BJ (cell line): Measurements from ENCODE around the gene KCTD17. TPM values are rescaled to one million over a fixed set of nuclear protein-coding genes. Genes with fewer than 3 reads are reported as not detected.

Experiments
- CTCF ChIA-PET: fragments of 350-600 bp; formaldehyde crosslinking; extraction: SDS; loops from one replicate; lab custom pipeline; 2021; ENCODE audit warnings: antibody characterized with exemption, inconsistent platforms; lab: Yijun Ruan, JAX
- POLR2A ChIA-PET: fragments of 300-600 bp; sonication (Branson Sonifier 250); formaldehyde crosslinking; extraction: SDS; loops from one replicate; lab custom pipeline; 2021; ENCODE audit warnings: antibody characterized with exemption; lab: Charles Lee
- DNase-seq: peaks from one replicate; pipeline ENCODE4 v3.0.0-alpha.2; 2011; ENCODE audit warnings: low read depth
- H3K27me3 ChIP-seq: 2 replicates; pipeline ENCODE4 v1.6.0; 2011; ENCODE audit warnings: low read length; ENCODE audit not compliant: control insufficient read depth, insufficient read depth
- H3K36me3 ChIP-seq: 2 replicates; pipeline ENCODE4 v1.5.1; 2011; ENCODE audit warnings: low read length; ENCODE audit not compliant: control insufficient read depth, insufficient read depth
- H3K4me3 ChIP-seq: 2 replicates; pipeline ENCODE4 v1.5.1; 2011; ENCODE audit warnings: low read depth, mild to moderate bottlenecking, control low read depth, low read length
- CTCF ChIP-seq: IDR thresholded peaks from 2 replicates; pipeline ENCODE4 v1.5.1; 2011; ENCODE audit warnings: low read depth, mild to moderate bottlenecking, control low read depth, inconsistent platforms, low read length, moderate library complexity; ENCODE audit not compliant: insufficient read depth
- polyA plus RNA-seq: library from polyadenylated mRNA; depleted of rRNA; stranded (reverse); fragments of >200 nt; gene quantifications from 2 replicates; pipeline ENCODE4 v1.2.3, GENCODE V29; 2011; rRNA removed
- small RNA-seq: library from RNA; depleted of rRNA; stranded (forward); fragments of <200 nt; gene quantifications from one replicate; pipeline ENCODE3, GENCODE V24; 2012; ENCODE audit warnings: low replicate concordance, low read depth; ENCODE audit not compliant: insufficient read length

Gene KCTD17
- polyA plus RNA-seq, 1 experiment = 36.3 TPM

- Histone ChIP-seq H3K36me3 (no peaks in the 10 kb centered on the region), H3K4me3 (no peak overlapping the region), H3K27me3 (peaks cover 12% of the 10 kb centered on the region)
- POLR2A ChIA-PET = no interaction called here
- TF ChIP-seq CTCF = no peak
- CTCF ChIA-PET = no interaction called here
- no peak for DNase-seq
Measured at GRCh38 chr22:37112084-37112728, 60.7 kb downstream of the KCTD17 start.

Small RNAs within 50 kb of the gene (small RNA-seq; reads per million reads assigned to genes)
- gene RF00019 = not detected

Other genes with a start within 250 kb of the KCTD17 start
- gene PVALB, start 234.7 kb upstream of the KCTD17 start, polyA plus RNA-seq = not detected in 2 replicates
- not detected in 2 replicates for gene NCF4, start 190.7 kb upstream of the KCTD17 start, polyA plus RNA-seq
- 0.02 TPM in 2 replicates for gene CSF2RB, start 138.1 kb upstream of the KCTD17 start, polyA plus RNA-seq
- 32.8 and 45.7 TPM in 2 replicates for gene TST, start 32.3 kb upstream of the KCTD17 start, polyA plus RNA-seq
- gene MPST, start 32.0 kb upstream of the KCTD17 start, polyA plus RNA-seq = 27.7 and 45.5 TPM in 2 replicates
- not detected in 2 replicates for gene TMPRSS6, start 58.0 kb downstream of the KCTD17 start, polyA plus RNA-seq
- 0.22 and 0.37 TPM in 2 replicates for gene IL2RB, start 98.2 kb downstream of the KCTD17 start, polyA plus RNA-seq
- 11.8 and 19.3 TPM in 2 replicates for gene C1QTNF6, start 136.5 kb downstream of the KCTD17 start, polyA plus RNA-seq
- gene SSTR3, start 160.7 kb downstream of the KCTD17 start, polyA plus RNA-seq = not detected in 2 replicates
- gene RAC2, start 192.5 kb downstream of the KCTD17 start, polyA plus RNA-seq = 13.7 and 25.7 TPM in 2 replicates
- gene CYTH4, start 230.8 kb downstream of the KCTD17 start, polyA plus RNA-seq = not detected in 2 replicates